H9 (cell line): Measurements from ENCODE around the gene NKAIN4. TPM values are rescaled to one million over a fixed set of nuclear protein-coding genes. Genes with fewer than 3 reads are reported as not detected.

Source experiments
- DNase-seq: peaks from one replicate; pipeline ENCODE4 v3.0.0-alpha.2; 2017
- H2AFZ ChIP-seq: one replicate; pipeline ENCODE4 v1.6.1; 2013; ENCODE audit warnings: mild to moderate bottlenecking, low read length, control low read depth, moderate library complexity
- H2AK5ac ChIP-seq: 2 replicates; pipeline ENCODE4 v1.6.1; 2013; ENCODE audit warnings: low read length, control low read depth, mixed read lengths; ENCODE audit not compliant: insufficient read length
- H2BK120ac ChIP-seq: one replicate; pipeline ENCODE4 v1.6.1; 2013; ENCODE audit warnings: low read depth, mild to moderate bottlenecking, low read length, control low read depth, inconsistent platforms; ENCODE audit not compliant: poor library complexity, severe bottlenecking
- H2BK12ac ChIP-seq: 2 replicates; pipeline ENCODE4 v1.6.1; 2013; ENCODE audit warnings: low read length, control low read depth, mixed read lengths, low read depth; ENCODE audit not compliant: insufficient read length
- H2BK15ac ChIP-seq: 2 replicates; pipeline ENCODE4 v1.6.1; 2013; ENCODE audit warnings: low read depth, low read length, control low read depth
- H2BK20ac ChIP-seq: one replicate; pipeline ENCODE4 v1.6.1; 2013; ENCODE audit warnings: low read depth, mild to moderate bottlenecking, low read length, control low read depth, inconsistent platforms; ENCODE audit not compliant: poor library complexity, severe bottlenecking
- H2BK5ac ChIP-seq: 2 replicates; pipeline ENCODE4 v1.6.1; 2013; ENCODE audit warnings: low read length, control low read depth, mixed read lengths; ENCODE audit not compliant: insufficient read length
- H3K14ac ChIP-seq: 2 replicates; pipeline ENCODE4 v1.6.1; 2013; ENCODE audit warnings: low read length, control low read depth; ENCODE audit not compliant: insufficient read depth
- H3K18ac ChIP-seq: 2 replicates; pipeline ENCODE4 v1.6.1; 2013; ENCODE audit warnings: low read depth, mild to moderate bottlenecking, mixed read lengths, low read length, control low read depth; ENCODE audit not compliant: insufficient read length
- H3K23ac ChIP-seq: 2 replicates; pipeline ENCODE4 v1.6.1; 2013; ENCODE audit warnings: low read length, control low read depth, mixed read lengths, low read depth; ENCODE audit not compliant: insufficient read length
- H3K23me2 ChIP-seq: 2 replicates; pipeline ENCODE4 v1.6.1; 2013; ENCODE audit warnings: low read depth, mild to moderate bottlenecking, mixed read lengths, low read length, control low read depth; ENCODE audit not compliant: insufficient read length, poor library complexity, severe bottlenecking
- H3K27ac ChIP-seq: 2 replicates; pipeline ENCODE4 v1.5.1; 2013; ENCODE audit warnings: low read length, control low read depth, mixed read lengths, low read depth; ENCODE audit not compliant: insufficient read length
- H3K27me3 ChIP-seq: 2 replicates; pipeline ENCODE4 v1.6.1; 2013; ENCODE audit warnings: low read length, control low read depth, inconsistent platforms; ENCODE audit not compliant: insufficient read depth
- H3K4ac ChIP-seq: 2 replicates; pipeline ENCODE4 v1.6.1; 2013; ENCODE audit warnings: low read depth, mild to moderate bottlenecking, control low read depth, inconsistent platforms, low read length, moderate library complexity
- H3K4me1 ChIP-seq: 2 replicates; pipeline ENCODE4 v1.6.1; 2013; ENCODE audit warnings: low read length, control low read depth, inconsistent platforms; ENCODE audit not compliant: insufficient read depth
- H3K4me2 ChIP-seq: 2 replicates; pipeline ENCODE4 v1.6.1; 2013; ENCODE audit warnings: low read length, control low read depth, mixed read lengths; ENCODE audit not compliant: insufficient read length, insufficient read depth
- H3K56ac ChIP-seq: 2 replicates; pipeline ENCODE4 v1.6.1; 2013; ENCODE audit warnings: low read depth, mild to moderate bottlenecking, mixed read lengths, low read length, control low read depth; ENCODE audit not compliant: insufficient read length
- H3K79me1 ChIP-seq: 2 replicates; pipeline ENCODE4 v1.6.1; 2013; ENCODE audit warnings: low read depth, mild to moderate bottlenecking, moderate library complexity, low read length, control low read depth, inconsistent platforms; ENCODE audit not compliant: insufficient read depth, poor library complexity, severe bottlenecking
- H3K79me2 ChIP-seq: 2 replicates; pipeline ENCODE4 v1.6.1; 2013; ENCODE audit warnings: low read length, control low read depth, inconsistent platforms; ENCODE audit not compliant: insufficient read depth
- H3K9ac ChIP-seq: 2 replicates; pipeline ENCODE4 v1.6.1; 2013; ENCODE audit warnings: low read length, control low read depth, mixed read lengths; ENCODE audit not compliant: insufficient read length; ENCODE audit errors: extremely low read depth
- H3K9me3 ChIP-seq: one replicate; pipeline ENCODE4 v1.6.1; 2013; ENCODE audit warnings: low read depth, low read length, inconsistent platforms; ENCODE audit not compliant: control insufficient read depth
- H3T11ph ChIP-seq: one replicate; pipeline ENCODE4 v1.6.1; 2013; ENCODE audit warnings: mild to moderate bottlenecking, low read length, control low read depth, inconsistent platforms
- H4K20me1 ChIP-seq: one replicate; pipeline ENCODE4 v1.6.1; 2013; ENCODE audit not compliant: control insufficient read depth, insufficient read length, insufficient read depth
- H4K5ac ChIP-seq: 2 replicates; pipeline ENCODE4 v1.6.1; 2013; ENCODE audit warnings: low read depth, mild to moderate bottlenecking, mixed read lengths, low read length, control low read depth; ENCODE audit not compliant: insufficient read length
- H4K8ac ChIP-seq: replicated peaks from 2 replicates; pipeline ENCODE4 v1.6.1; 2013; ENCODE audit warnings: low read length, control low read depth, mixed read lengths, low read depth; ENCODE audit not compliant: insufficient read length
- H4K91ac ChIP-seq: 2 replicates; pipeline ENCODE4 v1.6.1; 2013; ENCODE audit warnings: low read depth, mild to moderate bottlenecking, moderate library complexity, mixed read lengths, low read length, control low read depth; ENCODE audit not compliant: insufficient read length
- H3K27ac Mint-ChIP-seq, 3 experiments: 2 replicates in 2 of 3; 3 replicates in 1 of 3; pipeline ENCODE4 v1.8.0; 2020 to 2021; ENCODE audit warnings: mixed read lengths in 3 of 3, mild to moderate bottlenecking in 1 of 3, moderate library complexity in 1 of 3
- H3K27me3 Mint-ChIP-seq: 2 replicates; pipeline ENCODE4 v1.8.0; 2021; ENCODE audit warnings: low read depth, mild to moderate bottlenecking, moderate library complexity, mixed read lengths
- H3K36me3 Mint-ChIP-seq, 3 experiments: 2 replicates in 2 of 3; 3 replicates in 1 of 3; pipeline ENCODE4 v1.8.0; 2020 to 2021; ENCODE audit warnings: low read depth in 3 of 3, mixed read lengths in 3 of 3; ENCODE audit not compliant: insufficient read depth in 1 of 3
- H3K4me1 Mint-ChIP-seq, 2 experiments: 2 replicates each; pipeline ENCODE4 v1.8.0; 2020; ENCODE audit warnings: mixed read lengths in 2 of 2
- H3K4me3 Mint-ChIP-seq, 2 experiments: 2 replicates in 1 of 2; 3 replicates in 1 of 2; pipeline ENCODE4 v1.8.0; 2020 to 2021; ENCODE audit warnings: mild to moderate bottlenecking in 2 of 2, mixed read lengths in 2 of 2, moderate library complexity in 1 of 2
- H3K9me3 Mint-ChIP-seq, 2 experiments: 2 replicates in 1 of 2; 3 replicates in 1 of 2; pipeline ENCODE4 v1.8.0; 2020; ENCODE audit warnings: mild to moderate bottlenecking in 2 of 2, mixed read lengths in 2 of 2, moderate library complexity in 1 of 2
- CTCF ChIP-seq: fragments of 200-600 bp; sonication (generic); conservative IDR thresholded peaks from 3 replicates; pipeline ENCODE4 v1.8.0; 2021; ENCODE audit warnings: antibody characterized with exemption, mild to moderate bottlenecking
- WGBS: extraction: QIAGEN DNeasy Blood & Tissue Kit; methylation state at CpG from one replicate; pipeline ENCODE4 v1.1.7; 2013; ENCODE audit warnings: missing lambda C conversion rate, low lambda C conversion rate, mixed read lengths; ENCODE audit not compliant: insufficient read length; ENCODE audit errors: extremely low coverage; 5-methylcytosine and 5-hydroxymethylcytosine counted together
- microRNA-seq: library from miRNA; unstranded; fragments of <30 nt; microRNA quantifications from one replicate; pipeline ENCODE4, GENCODE V29; 2020; ENCODE audit warnings: borderline microRNAs expressed
- total RNA-seq: library from RNA; stranded (reverse); gene quantifications from 2 replicates; pipeline ENCODE4 v1.2.1, GENCODE V29; 2021

The NKAIN4 gene
- total RNA-seq, 1 experiment from 2014 or later, result 20.9 TPM

GRCh38 chr20:63190828-63191227 lies 63.4 kb downstream of the NKAIN4 start:
- Histone ChIP-seq H3K4me1 (no peaks in the 10 kb centered on the region), H3K27me3 (no peaks in the 10 kb centered on the region), H2BK15ac (no peak overlapping the region), H3K9ac (no peak overlapping the region), H3K18ac (no peak overlapping the region), H4K91ac (no peak overlapping the region), H3K14ac (no peak overlapping the region), H2AFZ (no peak overlapping the region), H4K8ac (no peak overlapping the region), H3K23ac (no peak overlapping the region), H4K20me1 (peaks cover under 1% of the 10 kb centered on the region), H3K4ac (no peak overlapping the region), H3K4me2 (no peak overlapping the region), H3K79me2 (no peaks in the 10 kb centered on the region), H2BK20ac (no peak overlapping the region), H4K5ac (no peak overlapping the region), H2BK120ac (no peak overlapping the region), H2BK12ac (no peak overlapping the region), H3T11ph (no peak overlapping the region), H3K56ac (no peak overlapping the region), H2AK5ac (no peak overlapping the region), H2BK5ac (no peak overlapping the region), H3K9me3 (no peaks in the 10 kb centered on the region), H3K23me2 (no peaks in the 10 kb centered on the region), H3K79me1 (no peaks in the 10 kb centered on the region), H3K27ac (no peak overlapping the region)
- Mint-ChIP-seq H3K4me1 (peaks cover 3 to 9% of the 10 kb centered on the region in 2 experiments; a peak in 3 of 4 replicates), H3K4me3 (no peak overlapping the region), H3K36me3 (peaks cover 0 to 16% (median 13%) of the 10 kb centered on the region in 3 experiments; a peak in 6 of 7 replicates), H3K9me3 (peaks cover 2% of the 10 kb centered on the region in 2 experiments; a peak in 3 of 5 replicates), H3K27me3 (no peaks in the 10 kb centered on the region; the same call in none of the 2 replicates), H3K27ac (no peak overlapping the region)
- WGBS, result no CpG with 5 or more reads among the region's 20 CpGs
- no peak for DNase-seq
- no peak for TF ChIP-seq CTCF

Small RNAs within 50 kb of the gene (microRNA-seq; reads per million reads assigned to microRNA genes)
- gene MIR3196, result not detected
- not detected for gene MIR4326

Other genes with a start within 250 kb of the NKAIN4 start
- gene BHLHE23, start 247.5 kb downstream of the NKAIN4 start, total RNA-seq, result 0.22 and 0.35 TPM in 2 replicates
- 85.4 TPM in 2 replicates for gene YTHDF1, start 38.3 kb downstream of the NKAIN4 start, total RNA-seq
- gene BIRC7, start 18.6 kb downstream of the NKAIN4 start, total RNA-seq, result 0.31 TPM in 1 of 2 replicates, not detected in the other
- gene ARFGAP1, start 18.4 kb upstream of the NKAIN4 start, total RNA-seq, result 111 and 114 TPM in 2 replicates
- gene COL20A1, start 38.7 kb upstream of the NKAIN4 start, total RNA-seq, result 1.3 and 2.3 TPM in 2 replicates
- 1.1 and 2.5 TPM in 2 replicates for gene CHRNA4, start 106.9 kb upstream of the NKAIN4 start, total RNA-seq
- 69.2 and 71.5 TPM in 2 replicates for gene KCNQ2, start 218.2 kb upstream of the NKAIN4 start, total RNA-seq
- 25.8 and 27.4 TPM in 2 replicates for gene EEF1A2, start 244.6 kb upstream of the NKAIN4 start, total RNA-seq